Prostate gland (tissue), 2 donors: Measurements from ENCODE around the gene PRR35. TPM values are rescaled to one million over a fixed set of nuclear protein-coding genes. Genes with fewer than 3 reads are reported as not detected.

ENCODE experiments used
- DNase-seq: peaks from one replicate; pipeline ENCODE4 v3.0.0-alpha.2; 2019; ENCODE audit warnings: low spot score
- H3K27ac ChIP-seq, 2 donors: fragments of 200-600 bp; sonication (generic); 2 replicates each; pipeline ENCODE4 v1.5.1; 2017 to 2019
- H3K27me3 ChIP-seq: fragments of 200-600 bp; sonication (generic); replicated peaks from 2 replicates; pipeline ENCODE4 v1.5.1; 2019; ENCODE audit not compliant: insufficient read depth
- H3K36me3 ChIP-seq, 2 donors: fragments of 200-600 bp; sonication (generic); 1 replicate in 1 of 2; 2 replicates in 1 of 2; pipeline versions ENCODE4 v1.5.1 to v1.8.1; 2017 to 2019
- H3K4me1 ChIP-seq: fragments of 200-600 bp; sonication (generic); replicated peaks from 2 replicates; pipeline ENCODE4 v1.5.1; 2019
- H3K4me3 ChIP-seq, 2 donors: fragments of 200-600 bp; sonication (generic); 2 replicates each; pipeline ENCODE4 v1.5.1; 2017 to 2019
- H3K9me3 ChIP-seq: fragments of 200-600 bp; sonication (generic); 2 replicates; pipeline ENCODE4 v1.5.1; 2017
- CTCF ChIP-seq, 4 experiments: fragments of 200-600 bp in 2 of 4; fragments of 450-650 bp in 2 of 4; sonication (generic) in 2 of 4; IDR thresholded peaks; 1 replicate in 3 of 4; 2 replicates in 1 of 4; pipeline ENCODE4 v1.5.1; 2016 to 2019; ENCODE audit warnings: antibody characterized with exemption in 4 of 4, mild to moderate bottlenecking in 2 of 4, moderate library complexity in 2 of 4
- POLR2A ChIP-seq: fragments of 450-650 bp; IDR thresholded peaks from one replicate; pipeline ENCODE4 v1.6.1; 2016; ENCODE audit warnings: antibody characterized with exemption, mild to moderate bottlenecking
- POLR2AphosphoS5 ChIP-seq: sonication (generic); formaldehyde crosslinking; IDR thresholded peaks from one replicate; pipeline ENCODE4 v1.6.1; 2017; ENCODE audit warnings: antibody characterized with exemption
- WGBS: methylation state at CpG from one replicate; pipeline ENCODE4 v1.1.5; 2018; 5-methylcytosine and 5-hydroxymethylcytosine counted together
- intact Hi-C: fragments of 100-400 bp; cut with DNase I; formaldehyde crosslinking; loops from one replicate; pipeline ENCODE4 v1.14.2; 2022
- total RNA-seq, 2 donors: library from RNA; depleted of rRNA; stranded (reverse); fragments of >200 nt; gene quantifications; one replicate each; pipeline ENCODE4 v1.1.0, GENCODE V29; 2016

Gene PRR35
- total RNA-seq, 2 donors from 2014 or later = 5.1 TPM; not detected in 1

- TF ChIP-seq CTCF (IDR thresholded peaks at IDR 0.05) (no peak), POLR2AphosphoS5 (no peak), POLR2A (no peak)
- H3K36me3 ChIP-seq = no peaks in the 10 kb centered on the region
- H3K4me3 ChIP-seq = no peak overlapping the region
- peaks cover 9% of the 10 kb centered on the region for H3K27me3 ChIP-seq
- no peaks in the 10 kb centered on the region for H3K4me1 ChIP-seq
- H3K9me3 ChIP-seq = no peaks in the 10 kb centered on the region
- intact Hi-C loops = no loop called here
- H3K27ac ChIP-seq = no peak overlapping the region
- no peak for DNase-seq
- WGBS = 85% methylated on average over 19 of the region's 23 CpGs
These were observed 2.5 kb upstream of the PRR35 start for GRCh38 chr16:557463-558297.

DNA sequence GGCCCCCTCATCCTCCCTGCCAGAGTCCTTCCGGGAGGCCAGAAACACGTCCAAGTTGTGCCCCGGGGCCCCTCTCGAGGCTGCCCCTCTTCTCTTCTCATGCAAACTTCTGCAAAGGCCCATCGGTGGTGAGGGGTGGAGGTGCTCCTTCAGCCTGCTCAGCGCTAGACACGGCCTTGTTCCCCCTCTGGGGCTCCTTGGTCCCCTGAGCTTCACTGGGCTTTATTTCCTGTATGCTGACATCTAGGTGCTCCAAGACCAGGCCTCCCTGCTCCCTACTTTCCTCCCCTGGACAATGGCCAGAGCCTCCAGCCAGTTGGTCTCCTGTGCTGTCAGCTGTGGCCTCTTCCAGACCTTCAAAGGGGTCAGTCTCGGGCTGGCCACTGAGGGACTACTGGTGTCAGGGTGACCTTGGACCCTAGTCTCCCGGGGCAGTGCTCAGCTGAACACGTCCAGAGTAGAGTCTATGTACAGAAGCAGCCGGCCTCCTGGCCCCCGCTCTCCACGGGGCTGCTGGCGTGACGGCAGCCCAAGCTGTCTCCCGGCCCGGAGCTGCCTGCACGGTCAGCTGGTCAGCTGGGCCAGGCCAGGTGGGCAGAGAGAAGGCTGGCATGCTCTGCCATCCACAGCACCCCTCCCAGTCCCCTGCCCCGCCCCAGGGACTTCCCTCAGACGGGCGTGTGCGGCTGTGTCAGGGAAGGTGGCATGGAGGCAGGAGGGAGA, 1.7 kb upstream of the PRR35 start:
- H3K27me3 ChIP-seq = peaks cover 9% of the 10 kb centered on the region
- intact Hi-C loops = no loop called here
- H3K36me3 ChIP-seq = no peaks in the 10 kb centered on the region
- no peak for DNase-seq
- TF ChIP-seq POLR2AphosphoS5 (no peak), POLR2A (no peak)
- H3K4me1 ChIP-seq = no peaks in the 10 kb centered on the region
- H3K27ac ChIP-seq = no peak overlapping the region
- H3K4me3 ChIP-seq = no peak overlapping the region
- no peaks in the 10 kb centered on the region for H3K9me3 ChIP-seq
- WGBS = 73% methylated on average over 17 of the region's 22 CpGs

DNA sequence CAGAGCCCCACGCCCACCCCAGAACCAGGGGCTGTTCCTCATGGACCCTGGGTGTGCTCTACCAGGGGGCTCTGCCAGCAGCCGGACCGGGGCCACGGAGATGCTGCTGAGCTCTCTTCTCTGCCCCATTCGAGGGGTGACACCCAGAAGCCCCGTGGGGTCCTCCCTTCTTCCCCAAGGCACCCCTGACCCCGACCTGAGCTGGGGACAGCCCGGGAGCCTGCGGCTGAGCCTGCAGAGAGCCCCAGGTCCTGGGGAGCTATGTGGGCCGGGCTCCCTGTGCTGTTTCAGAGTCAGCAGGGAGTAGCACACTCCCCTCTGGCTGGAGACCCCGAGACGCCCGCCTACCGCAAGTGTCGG, 1.2 kb upstream of the PRR35 start:
- no peak for TF ChIP-seq CTCF (IDR thresholded peaks at IDR 0.05)
- no peak for TF ChIP-seq POLR2AphosphoS5
- no peak for TF ChIP-seq POLR2A
- no peaks in the 10 kb centered on the region for H3K9me3 ChIP-seq
- 79% methylated on average over 11 of the region's 15 CpGs for WGBS
- H3K36me3 ChIP-seq = no peaks in the 10 kb centered on the region
- intact Hi-C loops = no loop called here
- no peak for DNase-seq
- H3K4me1 ChIP-seq = no peaks in the 10 kb centered on the region
- peaks cover 9% of the 10 kb centered on the region for H3K27me3 ChIP-seq
- no peak overlapping the region for H3K27ac ChIP-seq
- no peak overlapping the region for H3K4me3 ChIP-seq

DNA sequence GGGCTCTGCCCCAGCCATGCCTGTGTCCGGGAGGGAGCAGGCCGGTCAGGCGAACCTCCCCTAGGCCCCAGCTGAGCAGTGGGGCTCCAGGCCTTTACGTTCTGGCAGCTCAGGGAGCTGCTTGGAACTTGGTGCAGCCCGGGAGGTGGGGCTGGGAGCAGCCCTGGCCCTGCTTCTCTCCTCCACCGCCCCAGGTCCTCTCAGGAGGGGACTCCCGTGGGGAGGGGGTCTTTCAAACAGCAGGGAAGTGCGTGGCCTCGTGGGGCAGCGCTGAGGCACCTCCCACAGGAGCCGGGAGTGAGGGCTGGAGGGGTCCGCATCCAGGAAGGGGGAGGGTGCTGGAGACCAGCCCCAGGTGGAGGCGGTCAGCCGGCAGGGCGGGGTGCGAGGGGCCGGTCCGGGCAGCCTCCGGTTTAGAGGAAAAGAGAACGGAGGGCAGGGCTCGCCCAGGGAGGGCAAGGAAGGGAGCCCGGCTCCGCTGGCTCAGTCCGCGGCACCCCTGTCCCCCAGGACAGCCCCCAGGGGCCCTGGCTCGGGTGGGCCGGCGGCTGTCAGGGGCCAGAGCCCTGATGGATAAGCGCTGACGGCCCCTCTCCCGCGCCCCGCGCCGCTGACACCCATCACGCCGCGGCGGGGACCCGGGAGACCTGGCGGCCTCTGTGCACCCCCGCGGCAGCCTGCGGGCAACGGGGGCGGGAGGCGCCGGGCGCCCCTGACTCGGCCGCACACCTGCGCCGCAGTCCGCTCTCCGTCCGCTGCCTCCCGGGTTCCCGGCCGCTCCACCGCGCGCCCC, 587 bp upstream of the PRR35 start:
- Histone ChIP-seq H3K36me3 (no peaks in the 10 kb centered on the region), H3K27me3 (peaks cover 9% of the 10 kb centered on the region), H3K4me3 (no peak overlapping the region), H3K9me3 (no peaks in the 10 kb centered on the region), H3K4me1 (no peaks in the 10 kb centered on the region), H3K27ac (no peak overlapping the region)
- intact Hi-C loops = no loop called here
- DNase-seq = no peak
- WGBS = 26% methylated on average over 22 of the region's 62 CpGs
- TF ChIP-seq CTCF (IDR thresholded peaks at IDR 0.05) = no peak
- TF ChIP-seq POLR2AphosphoS5 = no peak
- TF ChIP-seq POLR2A = no peak

- WGBS = 25% methylated on average over 33 of the region's 54 CpGs
- intact Hi-C loops = no loop called here
- no peak overlapping the region for H3K4me3 ChIP-seq
These were observed 663 bp downstream of the PRR35 start for GRCh38 chr16:560701-561412.

More at GRCh38 chr16:560701-561412, 663 bp downstream of the PRR35 start:
- Histone ChIP-seq H3K4me1 (no peaks in the 10 kb centered on the region), H3K36me3 (no peaks in the 10 kb centered on the region), H3K9me3 (no peaks in the 10 kb centered on the region), H3K27me3 (peaks cover 9% of the 10 kb centered on the region), H3K27ac (no peak overlapping the region)
- TF ChIP-seq POLR2A = no peak
- no peak for TF ChIP-seq CTCF (IDR thresholded peaks at IDR 0.05)
- TF ChIP-seq POLR2AphosphoS5 = no peak
- DNase-seq = no peak
